ENCODE data around the gene IL17RE. TPM values are rescaled to one million over a fixed set of nuclear protein-coding genes. Genes with fewer than 3 reads are reported as not detected.
"Not testable (repeated sequence)": the region's sequence is repeated elsewhere in the genome, so short reads cannot be mapped to it uniquely, and the experiment has no call there.

Gene IL17RE, protein sequence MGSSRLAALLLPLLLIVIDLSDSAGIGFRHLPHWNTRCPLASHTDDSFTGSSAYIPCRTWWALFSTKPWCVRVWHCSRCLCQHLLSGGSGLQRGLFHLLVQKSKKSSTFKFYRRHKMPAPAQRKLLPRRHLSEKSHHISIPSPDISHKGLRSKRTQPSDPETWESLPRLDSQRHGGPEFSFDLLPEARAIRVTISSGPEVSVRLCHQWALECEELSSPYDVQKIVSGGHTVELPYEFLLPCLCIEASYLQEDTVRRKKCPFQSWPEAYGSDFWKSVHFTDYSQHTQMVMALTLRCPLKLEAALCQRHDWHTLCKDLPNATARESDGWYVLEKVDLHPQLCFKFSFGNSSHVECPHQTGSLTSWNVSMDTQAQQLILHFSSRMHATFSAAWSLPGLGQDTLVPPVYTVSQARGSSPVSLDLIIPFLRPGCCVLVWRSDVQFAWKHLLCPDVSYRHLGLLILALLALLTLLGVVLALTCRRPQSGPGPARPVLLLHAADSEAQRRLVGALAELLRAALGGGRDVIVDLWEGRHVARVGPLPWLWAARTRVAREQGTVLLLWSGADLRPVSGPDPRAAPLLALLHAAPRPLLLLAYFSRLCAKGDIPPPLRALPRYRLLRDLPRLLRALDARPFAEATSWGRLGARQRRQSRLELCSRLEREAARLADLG
- total RNA-seq: 5.9 TPM
- polyA plus RNA-seq: 3.6 TPM
- long read RNA-seq, donor 1: 0 reads
- long read RNA-seq, donor 2, partial matches to known transcripts: 13 of 13 reads
- long read RNA-seq, donor 2, other reads (novel, unspliced or antisense): 0 of 13 reads
- long read RNA-seq, donor 3, partial matches to known transcripts: 10 of 10 reads
- long read RNA-seq, donor 3, other reads (novel, unspliced or antisense): 0 of 10 reads
- long read RNA-seq, donor 4, partial matches to known transcripts: 6 of 7 reads
- long read RNA-seq, donor 4, other reads (novel, unspliced or antisense): 0 of 7 reads
- long read RNA-seq, donor 5, partial matches to known transcripts: 13 of 14 reads
- long read RNA-seq, donor 5, other reads (novel, unspliced or antisense): 0 of 14 reads
- long read RNA-seq, donor 6: 0 reads
- long read RNA-seq, donor 7: 0 reads
- long read RNA-seq, donor 8: 0 reads
- long read RNA-seq, donor 9, partial matches to known transcripts: 7 of 7 reads
- long read RNA-seq, donor 9, other reads (novel, unspliced or antisense): 0 of 7 reads
- long read RNA-seq, donor 10: 0 reads

DNA sequence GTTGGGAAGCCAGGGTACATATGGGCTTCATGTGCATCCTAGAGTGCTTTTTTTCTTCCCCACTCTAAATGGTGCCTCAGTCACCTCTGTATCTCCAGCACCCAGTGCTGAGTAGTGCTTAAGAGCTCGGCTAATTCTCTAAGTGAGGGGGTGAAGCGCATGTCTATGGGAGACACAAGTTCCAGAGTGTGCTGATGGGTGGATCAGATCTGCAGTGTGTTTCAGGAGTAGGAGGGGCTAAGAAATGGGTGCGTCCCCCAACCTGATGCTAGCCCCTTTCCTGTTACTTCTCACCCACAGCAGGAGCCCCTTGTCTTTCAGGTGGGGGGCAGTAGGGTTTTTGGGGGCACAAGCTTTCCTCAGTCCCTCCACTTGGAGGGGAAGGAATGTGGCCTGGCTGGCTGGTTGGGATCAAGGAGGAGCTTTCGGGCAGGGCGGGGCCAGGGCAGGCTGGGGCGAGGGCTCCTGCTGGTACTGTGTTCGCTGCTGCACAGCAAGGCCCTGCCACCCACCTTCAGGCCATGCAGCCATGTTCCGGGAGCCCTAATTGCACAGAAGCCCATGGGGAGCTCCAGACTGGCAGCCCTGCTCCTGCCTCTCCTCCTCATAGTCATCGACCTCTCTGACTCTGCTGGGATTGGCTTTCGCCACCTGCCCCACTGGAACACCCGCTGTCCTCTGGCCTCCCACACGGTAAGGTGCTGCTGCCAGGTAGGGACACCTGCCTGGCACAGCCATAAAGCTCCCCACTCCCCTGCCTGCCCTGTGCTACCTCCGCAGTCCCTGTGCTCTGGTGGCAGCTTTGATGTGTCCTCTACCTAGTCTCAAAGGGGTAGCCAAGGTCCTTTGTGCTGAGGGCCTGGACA lies at the start of gene IL17RE:
TSS of gene IL17RE (plus strand) at position 477 of the 866 bp plus-strand sequence. CDS start at position 562, 85 bp downstream.
- Histone ChIP-seq H3K4me1 (ENCODE audit: control insufficient read depth in 2 of 2, insufficient read depth in 2 of 2, low read length in 2 of 2) (peaks cover 21 to 44% of the 10 kb centered on the region in 2 donors), H3K36me3 (ENCODE audit: control insufficient read depth in 2 of 2, insufficient read depth in 2 of 2, low read length in 1 of 2) (peaks cover 0 to 6% of the 10 kb centered on the region in 2 donors), H3K9me3 (ENCODE audit: control insufficient read depth in 2 of 2, insufficient read depth in 1 of 2, low read length in 1 of 2) (no peaks in the 10 kb centered on the region), H3K27ac (ENCODE audit: low read depth in 1 of 2, low read length in 1 of 2) (peak within 1 kb of the TSS; percentile 55 to 91), H3K27me3 (ENCODE audit: control insufficient read depth in 2 of 2, insufficient read depth in 1 of 2, low read length in 1 of 2) (no peaks in the 10 kb centered on the region), H3K4me3 (ENCODE audit: low read length in 2 of 2) (peak within 1 kb of the TSS; percentile 25 to 53)
- peak in 7 of 9 donors; percentile 33 to 83 (median 53) for DNase-seq (ENCODE audit: low read depth in 6 of 9, low spot score in 9 of 9)
- WGBS: 68% methylated on average over 13 of the region's 13 CpGs

DNA sequence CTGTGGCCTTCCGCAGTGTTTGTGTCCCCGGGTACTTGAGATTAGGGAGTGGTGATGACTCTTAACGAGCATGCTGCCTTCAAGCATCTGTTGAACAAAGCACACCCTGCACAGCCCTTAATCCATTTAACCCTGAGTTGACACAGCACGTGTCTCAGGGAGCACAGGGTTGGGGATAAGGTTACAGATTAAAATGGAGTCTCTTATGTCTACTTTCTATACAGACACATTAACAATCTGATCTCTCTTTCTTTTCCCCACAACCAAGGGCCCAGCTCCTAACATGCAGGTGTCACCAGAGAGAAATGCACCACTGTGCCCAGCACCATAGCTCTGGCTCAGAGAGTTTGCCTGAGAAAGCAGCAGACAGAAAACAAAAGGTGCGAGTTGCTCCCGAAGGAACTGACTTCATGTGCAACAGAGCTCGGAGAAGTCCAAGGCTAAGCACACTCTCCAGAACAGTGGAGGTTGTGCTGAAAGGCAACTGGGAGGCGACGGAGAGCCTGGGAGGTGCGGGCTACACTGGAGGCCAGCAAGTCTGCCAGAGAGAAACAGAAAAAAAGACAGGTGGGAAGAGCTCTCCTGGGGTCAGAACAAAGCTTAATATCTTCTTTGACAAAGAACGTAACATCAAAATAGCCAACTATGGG lies 48.2 kb upstream of the IL17RE start:
- not testable (repeated sequence) for DNase-seq (ENCODE audit: low read depth in 6 of 9, low spot score in 9 of 9); H3K27ac ChIP-seq (ENCODE audit: low read depth in 1 of 2, low read length in 1 of 2); H3K4me1 ChIP-seq (ENCODE audit: control insufficient read depth in 2 of 2, insufficient read depth in 2 of 2, low read length in 2 of 2); H3K4me3 ChIP-seq (ENCODE audit: low read length in 2 of 2); H3K27me3 ChIP-seq (ENCODE audit: control insufficient read depth in 2 of 2, insufficient read depth in 1 of 2, low read length in 1 of 2); H3K36me3 ChIP-seq (ENCODE audit: control insufficient read depth in 2 of 2, insufficient read depth in 2 of 2, low read length in 1 of 2); H3K9me3 ChIP-seq (ENCODE audit: control insufficient read depth in 2 of 2, insufficient read depth in 1 of 2, low read length in 1 of 2)
- 93% methylated on average over 11 of the region's 11 CpGs for WGBS

DNA sequence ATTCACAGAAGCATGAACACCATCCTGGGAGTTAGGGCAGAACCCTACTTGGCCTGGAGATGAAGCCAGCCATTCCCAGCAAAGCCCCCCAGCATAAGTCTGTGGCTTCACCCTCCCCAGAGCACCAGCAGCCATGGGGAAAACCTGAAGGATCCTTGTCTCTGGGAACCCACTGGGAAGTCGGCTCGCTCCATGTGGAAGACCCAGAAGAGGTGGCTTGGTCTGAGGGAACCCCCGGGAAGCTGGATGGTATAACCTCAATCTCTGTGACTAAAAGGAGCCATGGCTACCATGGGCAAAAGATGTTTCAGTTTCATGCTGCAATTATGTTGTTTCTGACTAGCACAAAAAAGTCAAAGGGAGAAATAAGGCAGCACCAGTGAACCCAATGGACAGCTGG lies 47.1 kb upstream of the IL17RE start:
- Histone ChIP-seq H3K27me3 (ENCODE audit: control insufficient read depth in 2 of 2, insufficient read depth in 1 of 2, low read length in 1 of 2) (peaks cover 0 to 2% of the 10 kb centered on the region in 2 donors), H3K9me3 (ENCODE audit: control insufficient read depth in 2 of 2, insufficient read depth in 1 of 2, low read length in 1 of 2) (no peaks in the 10 kb centered on the region), H3K36me3 (ENCODE audit: control insufficient read depth in 2 of 2, insufficient read depth in 2 of 2, low read length in 1 of 2) (no peaks in the 10 kb centered on the region), H3K4me1 (ENCODE audit: control insufficient read depth in 2 of 2, insufficient read depth in 2 of 2, low read length in 2 of 2) (no peaks in the 10 kb centered on the region), H3K27ac (ENCODE audit: low read depth in 1 of 2, low read length in 1 of 2) (no peak overlapping the region), H3K4me3 (ENCODE audit: low read length in 2 of 2) (no peak overlapping the region)
- DNase-seq (ENCODE audit: low read depth in 6 of 9, low spot score in 9 of 9): no peak
- WGBS: 99% methylated on average over 3 of the region's 3 CpGs

DNA sequence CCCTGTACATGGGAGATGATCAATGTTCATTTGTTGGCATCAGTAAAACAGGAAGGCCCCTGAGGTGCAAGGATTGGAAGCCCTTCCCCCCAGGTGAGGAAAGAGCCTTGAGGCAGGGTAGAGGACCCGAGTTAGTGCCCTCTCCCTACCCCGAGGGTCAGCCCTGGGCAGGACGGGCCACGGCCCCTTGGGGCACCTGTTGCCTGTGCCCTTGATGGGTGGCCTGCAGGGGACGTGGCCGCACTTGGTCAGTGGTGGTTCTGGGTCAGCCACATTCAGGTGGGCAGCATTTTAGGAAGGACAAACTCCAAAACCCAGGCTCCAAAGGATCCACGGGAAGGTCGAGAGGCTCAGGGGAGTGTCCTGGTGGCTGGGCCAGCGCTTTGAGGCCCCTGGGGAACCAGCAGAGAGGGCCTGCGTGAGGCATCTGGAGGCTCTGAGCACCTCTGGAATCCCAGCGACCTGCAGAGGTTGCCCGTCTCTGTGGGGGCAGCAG lies 43.1 kb upstream of the IL17RE start:
- H3K4me1 ChIP-seq (ENCODE audit: control insufficient read depth in 2 of 2, insufficient read depth in 2 of 2, low read length in 2 of 2): peaks cover 0 to 2% of the 10 kb centered on the region in 2 donors
- H3K27ac ChIP-seq (ENCODE audit: low read depth in 1 of 2, low read length in 1 of 2): no peak overlapping the region
- no peak overlapping the region for H3K4me3 ChIP-seq (ENCODE audit: low read length in 2 of 2)
- peaks cover 0 to 26% of the 10 kb centered on the region in 2 donors for H3K27me3 ChIP-seq (ENCODE audit: control insufficient read depth in 2 of 2, insufficient read depth in 1 of 2, low read length in 1 of 2)
- no peaks in the 10 kb centered on the region for H3K9me3 ChIP-seq (ENCODE audit: control insufficient read depth in 2 of 2, insufficient read depth in 1 of 2, low read length in 1 of 2)
- no peak for DNase-seq (ENCODE audit: low read depth in 6 of 9, low spot score in 9 of 9)
- no peaks in the 10 kb centered on the region for H3K36me3 ChIP-seq (ENCODE audit: control insufficient read depth in 2 of 2, insufficient read depth in 2 of 2, low read length in 1 of 2)
- WGBS: 97% methylated on average over 12 of the region's 12 CpGs

DNA sequence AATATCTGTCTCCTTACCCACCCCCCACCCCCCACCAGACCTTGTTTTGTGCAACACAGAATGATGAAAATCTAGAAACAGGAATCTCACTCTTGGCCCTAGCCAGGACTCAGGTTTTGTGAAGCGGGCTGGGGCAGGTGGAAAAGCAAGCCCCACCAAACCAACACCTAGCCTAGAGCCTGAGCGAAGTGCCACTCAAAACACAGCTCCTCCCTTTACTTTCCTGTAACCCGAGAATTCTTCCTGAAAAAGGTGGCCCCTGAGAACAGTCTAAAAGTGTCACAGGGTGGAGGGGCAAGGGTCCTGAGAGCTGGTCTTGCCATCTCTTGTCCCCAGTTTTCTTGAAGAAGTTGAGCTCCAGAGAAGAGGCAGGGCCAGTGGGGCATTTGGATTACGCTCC lies 41.4 kb upstream of the IL17RE start:
- no peak for DNase-seq (ENCODE audit: low read depth in 6 of 9, low spot score in 9 of 9)
- H3K4me1 ChIP-seq (ENCODE audit: control insufficient read depth in 2 of 2, insufficient read depth in 2 of 2, low read length in 2 of 2): peaks cover 0 to 3% of the 10 kb centered on the region in 2 donors
- 96% methylated on average over 4 of the region's 4 CpGs for WGBS
- peaks cover 0 to 25% of the 10 kb centered on the region in 2 donors for H3K27me3 ChIP-seq (ENCODE audit: control insufficient read depth in 2 of 2, insufficient read depth in 1 of 2, low read length in 1 of 2)
- no peak overlapping the region for H3K4me3 ChIP-seq (ENCODE audit: low read length in 2 of 2)
- no peaks in the 10 kb centered on the region for H3K36me3 ChIP-seq (ENCODE audit: control insufficient read depth in 2 of 2, insufficient read depth in 2 of 2, low read length in 1 of 2)
- H3K27ac ChIP-seq (ENCODE audit: low read depth in 1 of 2, low read length in 1 of 2): no peak overlapping the region
- H3K9me3 ChIP-seq (ENCODE audit: control insufficient read depth in 2 of 2, insufficient read depth in 1 of 2, low read length in 1 of 2): no peaks in the 10 kb centered on the region

DNA sequence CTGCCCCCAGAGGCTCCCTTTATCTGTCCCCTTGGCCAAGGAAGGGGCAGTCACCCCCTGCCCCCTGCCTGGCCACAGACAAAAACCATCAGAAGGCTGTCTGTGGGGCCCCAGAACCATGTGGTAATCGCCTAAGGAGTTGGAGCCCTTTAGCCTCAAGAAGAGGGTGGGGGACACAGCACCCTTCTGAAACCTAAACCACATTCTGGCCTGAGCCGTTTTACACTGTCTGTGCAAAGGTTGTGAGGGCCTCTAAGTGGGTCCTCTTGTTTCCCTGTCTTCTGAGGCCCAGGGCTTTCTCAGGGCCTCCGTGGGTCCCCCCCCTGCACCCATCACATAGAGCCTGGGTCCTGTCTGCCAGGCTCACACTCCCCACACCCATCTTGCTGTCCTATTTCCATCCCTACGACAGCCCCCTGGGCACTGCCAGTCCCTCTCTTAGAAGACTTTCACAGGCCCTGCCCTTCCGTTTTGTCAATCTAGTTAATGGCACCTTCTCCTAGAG lies 41.0 kb upstream of the IL17RE start:
- Histone ChIP-seq H3K4me3 (ENCODE audit: low read length in 2 of 2) (no peak overlapping the region), H3K27ac (ENCODE audit: low read depth in 1 of 2, low read length in 1 of 2) (no peak overlapping the region), H3K27me3 (ENCODE audit: control insufficient read depth in 2 of 2, insufficient read depth in 1 of 2, low read length in 1 of 2) (peaks cover 0 to 25% of the 10 kb centered on the region in 2 donors), H3K9me3 (ENCODE audit: control insufficient read depth in 2 of 2, insufficient read depth in 1 of 2, low read length in 1 of 2) (no peaks in the 10 kb centered on the region), H3K4me1 (ENCODE audit: control insufficient read depth in 2 of 2, insufficient read depth in 2 of 2, low read length in 2 of 2) (peaks cover 0 to 3% of the 10 kb centered on the region in 2 donors), H3K36me3 (ENCODE audit: control insufficient read depth in 2 of 2, insufficient read depth in 2 of 2, low read length in 1 of 2) (no peaks in the 10 kb centered on the region)
- 91% methylated on average over 5 of the region's 5 CpGs for WGBS
- DNase-seq (ENCODE audit: low read depth in 6 of 9, low spot score in 9 of 9): no peak

DNA sequence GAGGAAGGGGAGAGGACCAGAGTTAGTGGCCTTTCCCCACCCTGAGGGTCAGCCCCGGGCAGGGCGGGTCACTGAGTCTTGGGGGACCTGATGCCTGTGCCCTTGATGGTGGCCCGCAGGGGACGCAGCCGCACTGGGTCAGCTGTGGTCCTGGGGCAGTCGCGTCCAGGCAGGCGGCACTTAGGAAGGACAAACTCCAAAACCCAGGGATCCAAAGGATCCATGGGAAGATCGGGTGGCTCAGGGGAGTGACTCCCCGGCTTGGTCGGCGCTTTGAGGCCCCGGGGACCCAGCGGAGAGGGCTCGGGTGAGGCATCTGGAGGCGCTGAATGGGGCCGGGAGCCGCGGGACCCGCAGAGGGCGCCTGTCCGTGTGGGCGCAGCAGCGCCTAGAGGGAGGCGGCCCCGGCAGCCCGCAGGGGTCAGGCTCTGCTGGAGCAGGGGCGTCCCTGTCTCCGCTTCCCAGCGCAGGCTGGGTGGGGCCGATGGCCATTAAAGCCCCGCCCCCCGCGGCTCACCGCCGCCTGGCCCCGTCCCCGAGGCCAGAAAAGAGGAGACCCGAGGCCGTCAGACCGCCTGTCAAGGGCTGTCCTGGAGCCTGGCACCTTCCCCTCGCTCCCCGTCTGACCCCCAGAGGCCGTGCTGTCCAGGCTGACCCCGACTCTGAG lies 40.1 kb upstream of the IL17RE start:
- H3K36me3 ChIP-seq (ENCODE audit: control insufficient read depth in 2 of 2, insufficient read depth in 2 of 2, low read length in 1 of 2): no peaks in the 10 kb centered on the region
- DNase-seq (ENCODE audit: low read depth in 6 of 9, low spot score in 9 of 9): peak in 3 of 9 donors; percentile 19 to 40 (median 26)
- 21% methylated on average over 45 of the region's 45 CpGs for WGBS
- H3K9me3 ChIP-seq (ENCODE audit: control insufficient read depth in 2 of 2, insufficient read depth in 1 of 2, low read length in 1 of 2): no peaks in the 10 kb centered on the region
- peaks cover 0 to 25% of the 10 kb centered on the region in 2 donors for H3K27me3 ChIP-seq (ENCODE audit: control insufficient read depth in 2 of 2, insufficient read depth in 1 of 2, low read length in 1 of 2)
- no peak overlapping the region for H3K27ac ChIP-seq (ENCODE audit: low read depth in 1 of 2, low read length in 1 of 2)
- H3K4me1 ChIP-seq (ENCODE audit: control insufficient read depth in 2 of 2, insufficient read depth in 2 of 2, low read length in 2 of 2): peaks cover 0 to 3% of the 10 kb centered on the region in 2 donors
- H3K4me3 ChIP-seq (ENCODE audit: low read length in 2 of 2): peak overlapping the region in 1 of 2 donors; percentile 21

All from thymus (tissue), 14 donors.